Sciatic nerve (tissue), 2 donors: Measurements from ENCODE around the gene CDH24. TPM values are rescaled to one million over a fixed set of nuclear protein-coding genes. Genes with fewer than 3 reads are reported as not detected.
A peak's percentile ranks its signal among the peaks of the same experiment; 100 is the strongest.

Experiments
- ATAC-seq: fragments of 200-7000 bp; cut with Tn5 transposase; one replicate; pipeline ENCODE4 v1.9.1; 2020; ENCODE audit warnings: mild to moderate bottlenecking, moderate library complexity
- DNase-seq: peaks from one replicate; pipeline ENCODE4 v3.0.0-alpha.2; 2020; ENCODE audit warnings: low spot score
- intact Hi-C: fragments of 100-400 bp; cut with DNase I; formaldehyde crosslinking; loops from one replicate; pipeline ENCODE4 v1.14.2; 2022
- total RNA-seq: library from RNA; stranded (reverse); fragmentation: NEBNext Ultra II Directional; extraction: Animal tissue kit (Norgen Biotek cat#: 25700); gene quantifications from one replicate; pipeline ENCODE4 v1.2.1, GENCODE V29; 2021
- donor health status: DM: no; HTN: no; CAD: no.
- donor health status: DM: no; HTN: no; CAD: no.

CDH24 gene
- total RNA-seq, 1 donor from 2014 or later: 6.5 TPM

DNA sequence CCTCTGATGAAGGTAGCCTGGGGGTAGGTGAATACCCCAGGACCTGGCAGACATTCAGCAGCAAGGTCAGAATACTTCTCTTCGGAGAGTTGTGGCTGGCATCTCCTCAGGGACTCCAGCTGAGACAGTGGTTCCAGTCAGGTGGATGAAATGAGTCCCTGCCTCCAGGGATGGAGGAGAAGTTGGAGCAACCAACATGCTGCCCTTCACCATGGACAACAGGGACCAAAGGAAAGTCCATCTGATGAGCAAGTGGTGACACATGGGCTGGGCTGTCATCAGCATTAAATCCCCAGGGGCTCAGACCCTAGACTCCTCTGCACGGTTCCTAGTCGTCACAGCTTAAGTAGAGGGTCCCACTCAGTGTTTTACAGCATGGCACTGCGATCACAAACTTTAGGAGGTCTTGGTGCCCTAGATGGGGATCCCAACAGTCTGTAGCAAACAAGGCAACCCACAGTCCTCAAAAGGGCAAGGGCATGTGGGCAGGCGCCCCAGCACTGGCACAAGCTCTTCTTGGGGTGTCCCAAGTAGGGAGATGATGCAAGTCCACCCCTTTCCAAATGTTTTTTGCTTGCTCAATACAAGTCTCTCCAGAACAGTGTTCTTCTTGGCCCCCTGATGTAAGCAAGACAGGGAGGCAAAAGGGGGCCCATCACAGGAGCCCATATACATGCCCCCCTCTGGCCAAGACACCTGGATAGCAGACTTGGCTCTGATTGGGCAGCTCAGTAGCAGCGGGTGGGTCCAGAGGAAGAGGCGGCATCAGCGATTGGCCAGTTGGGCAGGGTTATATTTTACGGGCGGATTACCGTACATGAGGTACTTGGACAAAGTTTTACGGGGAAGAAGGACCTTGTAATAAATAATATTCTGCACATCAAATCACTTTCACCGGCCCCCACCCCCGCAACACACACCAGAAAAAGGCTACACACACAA is 10.8 kb upstream of the CDH24 start:
- DNase-seq: no peak
- no peak for ATAC-seq
- intact Hi-C loops: no loop called here

DNA sequence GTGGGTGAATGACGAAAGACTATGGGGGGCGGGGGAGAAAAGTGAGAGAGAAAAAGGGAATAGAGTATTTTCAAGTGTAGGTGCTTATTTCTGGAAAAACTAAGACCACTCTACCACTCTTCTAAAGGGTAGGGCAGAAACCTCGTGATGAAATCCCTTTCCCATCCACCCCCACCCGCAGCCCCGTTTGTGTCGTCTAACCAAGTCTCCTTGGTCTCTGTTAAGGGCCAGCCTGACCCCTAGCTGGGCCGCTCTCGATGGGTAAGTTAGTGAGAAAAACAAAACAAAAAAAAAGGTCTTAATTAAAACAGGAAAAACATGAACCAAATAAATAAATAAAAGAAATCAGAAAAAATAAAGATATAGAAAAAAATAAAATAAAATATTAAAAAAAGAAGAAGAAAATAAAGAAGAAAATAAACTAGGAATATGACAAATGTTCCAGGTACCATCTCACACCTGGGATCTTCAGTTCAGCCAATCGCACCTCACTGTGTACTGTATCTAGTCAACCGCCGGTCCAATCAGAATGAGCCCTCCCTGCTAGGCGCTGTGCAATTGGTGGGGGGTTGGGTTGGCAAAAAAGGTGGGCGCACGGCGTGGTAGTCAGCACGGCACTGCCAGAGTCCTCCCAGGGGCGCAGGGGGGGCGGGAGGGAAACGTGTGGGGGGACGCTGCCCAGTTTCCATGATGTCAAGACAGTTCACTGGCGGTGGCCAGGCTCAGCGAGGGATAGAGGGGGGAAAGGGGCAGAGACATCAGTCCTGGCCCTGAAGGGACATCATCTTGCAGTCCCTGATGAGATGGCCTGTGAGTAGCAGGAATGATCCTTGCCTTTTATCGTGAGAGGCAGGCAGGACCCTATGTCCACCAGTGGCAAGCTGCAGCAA is 9.8 kb upstream of the CDH24 start:
- no peak for DNase-seq
- intact Hi-C loops: no loop called here
- ATAC-seq: no peak

DNA sequence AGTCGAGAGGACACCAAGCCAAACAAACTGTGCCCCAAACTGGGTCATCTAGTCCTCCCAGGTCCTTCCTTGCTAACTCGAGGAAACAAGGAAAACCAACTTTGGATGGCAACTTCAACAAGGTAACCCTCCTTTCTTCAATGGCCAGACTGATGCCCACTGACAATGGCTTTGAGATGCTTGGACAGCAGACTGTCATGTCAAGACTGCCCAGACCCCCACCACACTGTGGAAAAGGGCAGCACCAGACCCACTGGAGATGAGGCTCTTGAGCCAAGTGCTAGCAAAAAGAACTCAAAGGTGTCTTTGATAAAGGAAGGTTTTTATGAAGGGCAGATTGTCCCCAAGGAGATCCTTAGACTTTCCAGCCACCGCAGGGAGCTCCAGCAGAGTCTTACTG is 9.0 kb upstream of the CDH24 start:
- intact Hi-C loops: no loop called here
- no peak for DNase-seq
- no peak for ATAC-seq

GRCh38 chr14:23063601-23064000 is 6.3 kb upstream of the CDH24 start:
- intact Hi-C loops: no loop called here
- DNase-seq (no peak), ATAC-seq (no peak)

DNA sequence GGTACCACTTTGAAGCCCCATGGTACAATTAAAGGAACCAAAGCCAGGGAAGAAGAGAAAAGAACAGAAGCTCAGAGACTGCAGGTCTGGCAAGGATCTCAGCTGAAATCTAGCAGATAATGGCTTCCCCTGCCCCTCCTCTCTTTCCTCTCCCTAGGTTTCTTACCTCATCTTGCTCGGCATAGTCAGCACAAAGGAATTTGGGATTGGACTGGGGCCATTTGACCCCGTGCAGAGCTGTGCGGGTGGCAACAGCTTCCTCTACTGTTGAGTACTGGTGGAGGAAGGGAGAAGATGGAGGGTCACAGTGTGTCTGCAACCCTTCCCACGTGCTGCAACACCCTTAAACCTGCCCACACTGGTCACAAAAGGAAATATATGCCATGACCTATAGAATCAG is 4.7 kb upstream of the CDH24 start:
- peak; percentile 60 for ATAC-seq
- peak; percentile 78 for DNase-seq
- intact Hi-C loops: no loop called here

DNA sequence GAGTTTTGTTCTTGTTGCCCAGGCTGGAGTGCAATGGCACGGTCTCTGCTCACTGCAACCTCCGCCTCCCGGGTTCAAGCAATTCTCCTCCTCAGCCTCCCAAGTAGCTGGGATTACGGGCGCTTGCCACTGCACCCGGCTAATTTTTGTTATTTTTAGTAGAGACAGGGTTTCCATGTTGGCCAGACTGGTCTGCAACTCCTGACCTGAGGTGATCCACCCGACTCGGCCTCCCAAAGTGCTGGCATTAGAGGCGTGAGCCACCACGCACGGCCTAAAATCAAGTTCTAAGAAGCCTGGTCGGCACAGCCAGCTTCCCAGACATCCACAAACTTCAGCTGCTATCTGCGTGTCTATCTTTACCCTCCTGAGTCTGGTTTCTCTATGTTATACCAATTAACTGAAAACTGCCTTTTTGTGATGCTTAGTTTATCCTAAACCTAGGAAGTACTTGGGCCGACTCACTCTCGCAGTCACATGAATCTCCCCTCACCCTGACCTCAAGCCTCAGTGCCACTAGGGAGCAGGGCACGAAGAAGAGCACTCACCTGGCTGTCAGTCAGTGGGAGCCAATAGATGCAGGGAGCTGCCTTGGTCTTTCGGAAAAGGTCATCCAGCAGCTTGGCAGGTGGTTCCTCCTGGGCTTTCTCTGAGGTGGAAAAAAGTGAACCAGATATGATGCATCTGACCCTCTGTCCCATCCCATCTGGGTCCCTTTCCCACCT is 3.4 kb upstream of the CDH24 start:
- intact Hi-C loops: no loop called here
- DNase-seq (no peak), ATAC-seq (no peak)

DNA sequence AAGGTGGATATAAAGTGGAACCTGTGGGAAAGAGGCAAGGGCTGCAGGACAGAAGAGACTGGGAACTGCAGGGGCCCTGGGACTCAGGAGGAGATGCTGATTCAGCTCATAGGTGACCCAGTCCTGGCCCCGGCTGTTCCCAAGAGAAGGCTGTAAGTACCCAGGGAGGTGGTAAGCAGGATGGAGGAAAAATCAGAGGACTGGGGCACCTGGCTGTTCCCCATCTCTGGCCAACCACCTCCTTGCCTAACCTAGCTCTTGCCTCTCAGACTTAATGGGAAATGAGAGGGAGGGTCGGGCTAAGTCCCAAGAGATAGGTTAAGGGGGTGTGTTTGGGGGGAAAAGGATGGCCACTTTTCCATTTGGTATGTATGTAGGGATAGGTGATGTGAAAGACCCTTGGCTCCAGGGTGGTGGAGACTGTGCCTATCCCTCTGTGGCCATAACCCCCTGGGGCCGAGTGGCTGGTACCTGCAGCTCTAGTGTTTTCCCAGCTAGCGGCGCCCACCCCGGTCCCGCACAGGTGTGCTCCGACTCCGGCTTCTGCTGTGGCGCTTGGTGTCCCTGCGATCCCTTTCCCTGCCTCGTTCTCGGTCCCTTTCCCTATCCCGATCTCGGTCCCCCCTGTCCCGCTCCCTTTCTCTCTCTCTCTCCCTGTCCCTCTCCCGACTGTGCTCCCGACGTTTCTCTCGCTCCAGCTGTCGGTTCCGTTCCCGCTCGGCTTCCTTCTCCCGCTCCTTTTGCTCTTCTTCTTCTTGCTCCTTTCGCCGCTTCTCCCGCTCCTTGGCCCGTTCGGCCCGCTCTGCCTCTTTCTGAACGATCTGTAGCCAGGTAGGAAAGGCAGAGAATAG is 1.6 kb upstream of the CDH24 start:
- ATAC-seq (no peak), DNase-seq (no peak)
- intact Hi-C loops: no loop called here

- intact Hi-C loops: loop anchor here (2.0 kb wide), 1 partner anchor 71 kb away; no protein-coding TSS in a partner anchor
- ATAC-seq: peak; percentile 81
- DNase-seq: peak; percentile 94
Measured at GRCh38 chr14:23057757-23058653, 685 bp upstream of the CDH24 start.

GRCh38 chr14:23056145-23056955 is 970 bp downstream of the CDH24 start:
- DNase-seq: peak; percentile 76

GRCh38 chr14:23055621-23056144 is 1.6 kb downstream of the CDH24 start:
- intact Hi-C loops: loop anchor here (2.0 kb wide), 1 partner anchor 69 kb away; no protein-coding TSS in a partner anchor
- DNase-seq: no peak

More at GRCh38 chr14:23056145-23056955, 970 bp downstream of the CDH24 start:
- ATAC-seq: peak; percentile 51
- intact Hi-C loops: loop anchor here (2.0 kb wide), 1 partner anchor 70 kb away; no protein-coding TSS in a partner anchor

GRCh38 chr14:23055147-23055550 is 2.2 kb downstream of the CDH24 start:
- DNase-seq (no peak), ATAC-seq (no peak)

More at GRCh38 chr14:23055621-23056144, 1.6 kb downstream of the CDH24 start:
- no peak for ATAC-seq

GRCh38 chr14:23054000-23054811 is 3.1 kb downstream of the CDH24 start:
- intact Hi-C loops: no loop called here
- ATAC-seq: no peak

More at GRCh38 chr14:23055147-23055550, 2.2 kb downstream of the CDH24 start:
- intact Hi-C loops: no loop called here

GRCh38 chr14:23053426-23053825 is 3.9 kb downstream of the CDH24 start:
- DNase-seq: no peak

More at GRCh38 chr14:23054000-23054811, 3.1 kb downstream of the CDH24 start:
- DNase-seq: no peak

DNA sequence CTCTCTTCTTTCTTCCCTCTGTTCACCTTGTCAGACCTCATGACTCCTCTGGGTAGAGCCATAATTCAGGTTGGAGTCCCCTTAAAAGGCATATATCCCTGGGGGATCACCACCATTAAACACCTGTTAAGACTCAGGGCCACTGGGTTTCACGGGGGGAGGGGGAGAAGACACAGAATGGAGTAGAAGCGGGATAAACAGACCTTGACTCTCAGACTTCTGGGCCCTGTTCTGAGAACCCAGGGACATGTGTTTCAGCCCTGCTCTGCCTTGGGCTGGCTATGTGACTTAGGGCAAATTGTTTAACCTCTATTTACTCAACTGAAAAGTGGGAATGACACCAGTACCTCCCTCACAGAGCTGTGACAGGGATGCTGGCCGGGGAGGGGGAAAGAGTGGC is 4.6 kb downstream of the CDH24 start:
- DNase-seq (no peak), ATAC-seq (no peak)
- intact Hi-C loops: no loop called here

More at GRCh38 chr14:23053426-23053825, 3.9 kb downstream of the CDH24 start:
- intact Hi-C loops: no loop called here
- no peak for ATAC-seq

GRCh38 chr14:23052182-23052623 is 5.1 kb downstream of the CDH24 start:
- intact Hi-C loops: no loop called here
- no peak for ATAC-seq
- no peak for DNase-seq
